Peyer's patch (tissue), 4 donors: Measurements from ENCODE around the gene HYAL1. TPM values are rescaled to one million over a fixed set of nuclear protein-coding genes. Genes with fewer than 3 reads are reported as not detected.
"Not testable (repeated sequence)": the region's sequence is repeated elsewhere in the genome, so short reads cannot be mapped to it uniquely, and the experiment has no call there.

Source experiments
- DNase-seq, 3 donors: peaks; one replicate each; pipeline ENCODE4 v3.0.0-alpha.2; 2017 to 2019
- H3K27ac ChIP-seq, 4 donors: fragments of 200-600 bp; sonication (generic); one replicate each; pipeline ENCODE4 v1.5.1; 2016 to 2019
- H3K27me3 ChIP-seq, 2 donors: fragments of 200-600 bp; sonication (generic); one replicate each; pipeline ENCODE4 v1.5.1; 2019
- H3K36me3 ChIP-seq, 3 donors: fragments of 200-600 bp; sonication (generic); one replicate each; pipeline ENCODE4 v1.5.1; 2016 to 2019
- H3K4me1 ChIP-seq, 4 donors: fragments of 200-600 bp; sonication (generic); one replicate each; pipeline ENCODE4 v1.5.1; 2016 to 2019
- H3K4me3 ChIP-seq, 4 donors: fragments of 200-600 bp; sonication (generic); 1 replicate in 3 of 4; 2 replicates in 1 of 4; pipeline ENCODE4 v1.5.1; 2016 to 2019; ENCODE audit warnings: mild to moderate bottlenecking in 1 of 4
- H3K9me3 ChIP-seq, 4 donors: fragments of 200-600 bp; sonication (generic); one replicate each; pipeline ENCODE4 v1.5.1; 2016 to 2019; ENCODE audit warnings: mild to moderate bottlenecking in 1 of 4
- POLR2A ChIP-seq, 2 donors: fragments of 450-650 bp; IDR thresholded peaks; one replicate each; pipeline ENCODE4 v1.5.1; 2017; ENCODE audit warnings: antibody characterized with exemption in 2 of 2, mild to moderate bottlenecking in 2 of 2, moderate library complexity in 2 of 2
- total RNA-seq, 4 donors: library from RNA; depleted of rRNA; stranded (reverse); fragments of >200 nt; gene quantifications; one replicate each; pipeline ENCODE4 v1.1.0, GENCODE V29; 2016
- TF ChIP-seq, protein P1 (sequence below), 6 experiments: fragments of 450-650 bp in 4 of 6; fragments of 200-600 bp in 2 of 6; sonication (generic) in 1 of 6; IDR thresholded peaks; one replicate each; pipeline ENCODE4 v1.5.1; 2017 to 2019; ENCODE audit warnings: antibody characterized with exemption in 6 of 6, mild to moderate bottlenecking in 3 of 6, moderate library complexity in 1 of 6

Gene HYAL1
- total RNA-seq, 4 donors from 2014 or later, result 1.2 to 5.1 (median 4.6) TPM

DNA sequence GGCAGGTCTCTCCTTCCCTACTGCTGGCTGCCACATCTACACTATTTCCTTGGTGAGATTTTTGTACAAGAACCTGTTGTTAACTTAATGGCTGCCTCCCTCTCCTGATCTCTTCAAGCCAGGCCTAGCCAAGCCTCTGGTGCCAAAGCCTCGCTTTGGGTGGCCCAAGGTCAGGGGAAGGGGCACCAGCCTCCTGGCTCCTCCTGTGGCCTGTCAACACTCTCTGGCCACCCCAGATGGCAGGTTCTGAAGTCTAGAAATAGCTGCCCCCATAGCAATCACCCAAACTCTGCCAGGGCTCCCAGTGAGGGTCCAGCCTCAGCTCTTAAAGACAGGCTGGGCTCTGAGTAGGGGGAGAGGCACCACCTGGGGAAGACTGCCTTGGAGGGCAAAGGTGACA is 16.1 kb downstream of the HYAL1 start:
- Histone ChIP-seq H3K36me3 (peaks cover 0 to 38% (median 0%) of the 10 kb centered on the region in 3 donors), H3K4me3 (no peak overlapping the region), H3K4me1 (peaks cover 0 to 15% (median 5%) of the 10 kb centered on the region in 4 donors), H3K27ac (no peak overlapping the region), H3K27me3 (no peaks in the 10 kb centered on the region), H3K9me3 (no peaks in the 10 kb centered on the region)
- no peak for TF ChIP-seq POLR2A (IDR thresholded peaks at IDR 0.05)
- TF ChIP-seq, protein P1, sequence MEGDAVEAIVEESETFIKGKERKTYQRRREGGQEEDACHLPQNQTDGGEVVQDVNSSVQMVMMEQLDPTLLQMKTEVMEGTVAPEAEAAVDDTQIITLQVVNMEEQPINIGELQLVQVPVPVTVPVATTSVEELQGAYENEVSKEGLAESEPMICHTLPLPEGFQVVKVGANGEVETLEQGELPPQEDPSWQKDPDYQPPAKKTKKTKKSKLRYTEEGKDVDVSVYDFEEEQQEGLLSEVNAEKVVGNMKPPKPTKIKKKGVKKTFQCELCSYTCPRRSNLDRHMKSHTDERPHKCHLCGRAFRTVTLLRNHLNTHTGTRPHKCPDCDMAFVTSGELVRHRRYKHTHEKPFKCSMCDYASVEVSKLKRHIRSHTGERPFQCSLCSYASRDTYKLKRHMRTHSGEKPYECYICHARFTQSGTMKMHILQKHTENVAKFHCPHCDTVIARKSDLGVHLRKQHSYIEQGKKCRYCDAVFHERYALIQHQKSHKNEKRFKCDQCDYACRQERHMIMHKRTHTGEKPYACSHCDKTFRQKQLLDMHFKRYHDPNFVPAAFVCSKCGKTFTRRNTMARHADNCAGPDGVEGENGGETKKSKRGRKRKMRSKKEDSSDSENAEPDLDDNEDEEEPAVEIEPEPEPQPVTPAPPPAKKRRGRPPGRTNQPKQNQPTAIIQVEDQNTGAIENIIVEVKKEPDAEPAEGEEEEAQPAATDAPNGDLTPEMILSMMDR (IDR thresholded peaks at IDR 0.05), result no peak
- no peak for DNase-seq

GRCh38 chr3:50286322-50287227 is 16.8 kb downstream of the HYAL1 start:
- DNase-seq, result peak in 1 of 3 donors; percentile 42
- no peaks in the 10 kb centered on the region for H3K27me3 ChIP-seq
- no peak overlapping the region for H3K4me3 ChIP-seq
- H3K4me1 ChIP-seq, result peaks cover 0 to 14% (median 2%) of the 10 kb centered on the region in 4 donors
- peaks cover 0 to 38% (median 0%) of the 10 kb centered on the region in 3 donors for H3K36me3 ChIP-seq
- no peaks in the 10 kb centered on the region for H3K9me3 ChIP-seq
- no peak overlapping the region for H3K27ac ChIP-seq
- TF ChIP-seq POLR2A (IDR thresholded peaks at IDR 0.05), result no peak
- TF ChIP-seq, protein P1 (IDR thresholded peaks at IDR 0.05), result no peak

DNA sequence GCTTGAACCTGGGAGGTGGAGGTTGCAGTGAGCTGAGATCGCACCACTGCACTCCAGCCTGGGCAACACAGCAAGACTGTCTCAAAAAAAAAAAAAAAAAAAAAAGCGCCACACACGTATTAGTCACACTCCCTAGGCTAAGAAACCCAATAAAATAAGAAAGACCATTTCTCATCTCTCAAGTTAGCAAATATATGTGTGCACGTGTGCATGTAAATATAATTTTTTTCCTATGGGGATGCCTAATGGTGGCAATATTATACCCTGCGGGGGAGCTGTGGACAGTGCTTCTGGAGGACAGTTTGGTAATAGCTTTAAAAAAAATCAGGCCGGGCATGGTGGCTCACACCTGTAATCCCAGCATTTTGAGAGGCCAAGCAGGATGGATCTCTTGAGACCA is 19.3 kb downstream of the HYAL1 start:
- H3K4me3 ChIP-seq, H3K4me1 ChIP-seq, H3K9me3 ChIP-seq, H3K27me3 ChIP-seq, H3K27ac ChIP-seq, DNase-seq: not testable (repeated sequence)
- H3K36me3 ChIP-seq, result peaks cover 0 to 25% (median 0%) of the 10 kb centered on the region in 3 donors

DNA sequence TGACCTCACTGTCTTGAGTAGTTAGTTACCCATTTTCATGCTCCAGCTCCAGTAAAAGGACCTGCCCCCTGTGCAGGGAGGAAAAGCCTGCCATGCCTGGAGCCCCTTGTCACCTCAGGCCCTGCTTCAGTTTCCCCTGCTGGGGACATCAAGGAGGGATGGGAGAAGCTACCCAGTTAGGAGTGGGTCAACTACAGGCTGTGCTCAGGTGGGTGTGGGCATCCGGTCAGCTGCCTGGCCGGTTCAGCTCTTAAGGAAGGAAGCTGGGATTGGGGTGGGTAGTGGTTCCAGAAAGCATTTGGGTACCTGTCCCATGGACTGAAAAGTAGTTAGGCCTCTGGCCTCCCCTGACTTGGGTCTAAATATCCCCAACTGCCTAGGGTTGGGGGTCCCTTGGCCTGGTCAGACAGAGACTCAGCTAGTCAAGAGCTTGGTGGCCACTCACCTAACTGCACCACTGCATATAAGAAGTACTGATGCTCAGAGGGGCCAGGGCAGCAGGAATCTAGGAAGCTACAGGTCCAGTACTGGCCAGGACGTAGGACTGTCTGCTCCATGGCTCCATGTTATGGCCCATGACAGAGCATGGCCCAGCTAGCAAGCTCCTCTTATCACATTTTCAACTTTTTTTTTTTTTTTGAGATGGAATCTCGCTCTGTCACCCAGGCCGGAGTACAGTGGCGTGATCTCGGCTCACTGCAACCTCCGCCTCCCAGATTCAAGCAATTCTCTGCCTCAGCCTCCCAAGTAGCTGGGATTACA is 23.9 kb downstream of the HYAL1 start:
- Histone ChIP-seq H3K36me3 (peaks cover 0 to 9% (median 0%) of the 10 kb centered on the region in 3 donors), H3K4me3 (no peak overlapping the region), H3K9me3 (no peaks in the 10 kb centered on the region), H3K27me3 (no peaks in the 10 kb centered on the region), H3K27ac (no peak overlapping the region), H3K4me1 (peaks cover 0 to 18% (median 1%) of the 10 kb centered on the region in 4 donors)
- TF ChIP-seq POLR2A (IDR thresholded peaks at IDR 0.05), result no peak
- TF ChIP-seq, protein P1 (IDR thresholded peaks at IDR 0.05), result no peak
- DNase-seq, result no peak

DNA sequence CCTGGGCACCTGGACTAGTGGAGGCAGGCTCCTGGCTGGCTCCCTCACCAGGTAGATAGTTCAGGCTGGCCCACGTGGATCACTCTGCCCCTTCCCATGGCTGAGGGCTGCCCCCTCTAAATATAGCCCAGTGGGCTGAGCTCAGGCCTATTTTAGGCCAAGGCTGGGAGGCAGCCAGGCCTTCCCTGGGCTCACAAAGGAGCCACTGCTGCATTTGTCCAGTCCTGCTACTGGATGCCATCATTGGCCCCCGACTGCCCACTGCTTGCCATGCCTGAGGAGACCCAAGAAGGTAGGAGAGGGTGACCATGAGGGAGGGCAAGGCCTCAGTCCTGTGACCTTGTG is 24.5 kb downstream of the HYAL1 start, which contains the start of gene LSMEM2:
Gene LSMEM2 (plus strand): TSS at position 208 of the 345 bp plus-strand sequence. CDS start 27 bp downstream, at position 235.
- DNase-seq, result no peak
- H3K9me3 ChIP-seq, result no peaks in the 10 kb centered on the region
- no peak within 1 kb of the TSS for H3K27ac ChIP-seq

More for the DNA sequence above, 24.5 kb downstream of the HYAL1 start, which contains the start of gene LSMEM2:
- Histone ChIP-seq H3K4me3 (no peak within 1 kb of the TSS), H3K36me3 (peaks cover 0 to 11% (median 0%) of the 10 kb centered on the region in 3 donors), H3K27me3 (no peaks in the 10 kb centered on the region), H3K4me1 (peaks cover 0 to 19% (median 4%) of the 10 kb centered on the region in 4 donors)
- TF ChIP-seq, protein P1 (IDR thresholded peaks at IDR 0.05), result no peak
- TF ChIP-seq POLR2A (IDR thresholded peaks at IDR 0.05), result no peak
